HCT116 (cell line): ENCODE measurements around the gene EVI5L. TPM values are rescaled to one million over a fixed set of nuclear protein-coding genes. Genes with fewer than 3 reads are reported as not detected.

ENCODE experiments used
- ATAC-seq: fragments of 200-7000 bp; cut with Tn5 transposase; 2 replicates; pipeline ENCODE4 v1.9.1; 2020; ENCODE audit warnings: mild to moderate bottlenecking, moderate library complexity
- BruUV-seq: library from RNA; stranded (reverse); fragments of 400-500 nt; replicated peaks from 2 replicates; lab custom pipeline; 2021; lab: Mats Ljungman, UMichigan
- CTCF ChIA-PET: fragments of 300-600 bp; sonication (Branson Sonifier 250); formaldehyde crosslinking; loops from one replicate; lab custom pipeline; 2021; ENCODE audit warnings: antibody characterized with exemption; lab: Charles Lee
- POLR2A ChIA-PET: fragments of 300-600, 350-600 bp; sonication (Branson Sonifier 250); formaldehyde crosslinking; loops from one replicate; lab custom pipeline; 2021; ENCODE audit warnings: antibody characterized with exemption; lab: Charles Lee
- RAD21 ChIA-PET, 2 experiments: fragments of 300-600 bp; sonication (Branson Sonifier 250); formaldehyde crosslinking; loops; one replicate each; lab custom pipeline; 2023; ENCODE audit warnings: low total read pairs in 2 of 2; ENCODE audit not compliant: uncharacterized antibody in 2 of 2, unreplicated experiment in 2 of 2, low non-redundant PET in 1 of 2; lab: Charles Lee
- DNase-seq: peaks from one replicate; pipeline ENCODE4 v3.0.0-alpha.2; 2010; ENCODE audit warnings: low read depth, low spot score
- H2AFZ ChIP-seq: fragments of 200-600 bp; shearing (Covaris generic), sonication (generic); 2 replicates; pipeline ENCODE4 v1.6.1; 2017; ENCODE audit warnings: low read depth, mixed run types, mixed read lengths, antibody characterized with exemption, low read length; ENCODE audit not compliant: poor library complexity, severe bottlenecking
- H3K27ac ChIP-seq: 2 replicates; pipeline ENCODE4 v1.5.1; 2012; ENCODE audit warnings: low read depth, low read length
- H3K27me3 ChIP-seq: fragments of 200-600 bp; sonication (generic); 2 replicates; pipeline ENCODE4 v1.6.1; 2016; ENCODE audit warnings: mixed run types, low read length, mixed read lengths; ENCODE audit not compliant: insufficient read depth
- H3K36me3 ChIP-seq, 2 experiments: fragments of 200-500 bp in 1 of 2; fragments of 200-600 bp in 1 of 2; sonication (Bioruptor generic) in 1 of 2; sonication (generic) in 1 of 2; 2 replicates each; pipeline versions ENCODE4 v1.5.1 to v1.6.1; 2014 to 2016; ENCODE audit warnings: low read length in 2 of 2, inconsistent platforms in 1 of 2, mixed read lengths in 1 of 2, mixed run types in 1 of 2; ENCODE audit not compliant: insufficient read depth in 2 of 2, control insufficient read depth in 1 of 2
- H3K4me1 ChIP-seq, 2 experiments: fragments of 200-600 bp in 1 of 2; sonication (generic) in 1 of 2; 2 replicates each; pipeline versions ENCODE4 v1.5.1 to v1.6.1; 2012 to 2017; ENCODE audit warnings: low read length in 2 of 2, inconsistent platforms in 1 of 2, mild to moderate bottlenecking in 1 of 2, mixed read lengths in 1 of 2, mixed run types in 1 of 2, moderate library complexity in 1 of 2; ENCODE audit not compliant: insufficient read depth in 2 of 2, control insufficient read depth in 1 of 2
- H3K4me2 ChIP-seq: fragments of 200-600 bp; sonication (generic); 2 replicates; pipeline ENCODE4 v1.6.1; 2017; ENCODE audit warnings: mixed run types, low read length, mixed read lengths
- H3K4me3 ChIP-seq, 2 experiments: fragments of 200-600 bp in 1 of 2; sonication (generic) in 1 of 2; replicated peaks in 1 of 2; 2 replicates each; pipeline ENCODE4 v1.5.1; 2011 to 2016; ENCODE audit warnings: low read length in 2 of 2, control low read depth in 1 of 2, low read depth in 1 of 2, mild to moderate bottlenecking in 1 of 2, mixed read lengths in 1 of 2, mixed run types in 1 of 2
- H3K79me2 ChIP-seq: fragments of 200-600 bp; sonication (generic); 2 replicates; pipeline ENCODE4 v1.6.1; 2017; ENCODE audit warnings: mild to moderate bottlenecking, mixed run types, low read length, moderate library complexity, mixed read lengths; ENCODE audit not compliant: insufficient read depth
- H3K9ac ChIP-seq: fragments of 200-600 bp; sonication (generic); 2 replicates; pipeline ENCODE4 v1.6.1; 2016; ENCODE audit warnings: low read length, mixed read lengths
- H3K9me2 ChIP-seq: fragments of 200-600 bp; sonication (generic), shearing (Covaris generic); 2 replicates; pipeline ENCODE4 v1.6.1; 2017; ENCODE audit warnings: mixed run types, mild to moderate bottlenecking, moderate library complexity; ENCODE audit not compliant: insufficient read depth
- H3K9me3 ChIP-seq, 2 experiments: fragments of 200-500 bp in 1 of 2; fragments of 200-600 bp in 1 of 2; sonication (Bioruptor generic) in 1 of 2; sonication (generic) in 1 of 2; 2 replicates each; pipeline ENCODE4 v1.6.1; 2014 to 2017; ENCODE audit warnings: low read length in 2 of 2, mixed read lengths in 2 of 2, inconsistent platforms in 1 of 2, low read depth in 1 of 2, mild to moderate bottlenecking in 1 of 2, mixed run types in 1 of 2, moderate library complexity in 1 of 2; ENCODE audit not compliant: control insufficient read depth in 1 of 2, insufficient read depth in 1 of 2
- H4K20me1 ChIP-seq: fragments of 200-600 bp; sonication (generic), shearing (Covaris generic); 2 replicates; pipeline ENCODE4 v1.6.1; 2017; ENCODE audit warnings: mixed run types, mild to moderate bottlenecking, moderate library complexity; ENCODE audit not compliant: insufficient read depth
- CBX3 ChIP-seq: IDR thresholded peaks from 2 replicates; pipeline ENCODE4 v1.6.1; 2012; ENCODE audit warnings: low read depth
- CEBPB ChIP-seq: IDR thresholded peaks from 2 replicates; pipeline ENCODE4 v1.6.1; 2012; ENCODE audit warnings: low read depth
- CTCF ChIP-seq, 3 experiments: fragments of 200-600 bp in 1 of 3; sonication (generic) in 1 of 3; IDR thresholded peaks in 2 of 3; conservative IDR thresholded peaks in 1 of 3; 2 replicates each; pipeline ENCODE4 v1.5.1; 2012 to 2017; ENCODE audit warnings: low read depth in 2 of 3, low read length in 2 of 3, antibody characterized with exemption in 1 of 3, borderline replicate concordance in 1 of 3, control low read depth in 1 of 3, mild to moderate bottlenecking in 1 of 3, mixed read lengths in 1 of 3, mixed run types in 1 of 3, moderate library complexity in 1 of 3; ENCODE audit not compliant: insufficient read depth in 1 of 3
- EGR1 ChIP-seq: IDR thresholded peaks from 2 replicates; pipeline ENCODE4 v1.6.1; 2012; ENCODE audit warnings: low read depth
- ELF1 ChIP-seq: IDR thresholded peaks from 2 replicates; pipeline ENCODE4 v1.6.1; 2012; ENCODE audit warnings: low read depth, borderline replicate concordance
- FOSL1 ChIP-seq: IDR thresholded peaks from 2 replicates; pipeline ENCODE4 v1.6.1; 2012; ENCODE audit warnings: low read depth
- POLR2AphosphoS5 ChIP-seq: IDR thresholded peaks from 2 replicates; pipeline ENCODE4 v1.6.1; 2011; ENCODE audit warnings: mild to moderate bottlenecking, low read depth, low read length, moderate library complexity
- RAD21 ChIP-seq: IDR thresholded peaks from 2 replicates; pipeline ENCODE4 v1.6.1; 2012; ENCODE audit warnings: low read depth, mild to moderate bottlenecking
- REST ChIP-seq: IDR thresholded peaks from 2 replicates; pipeline ENCODE4 v1.6.1; 2012; ENCODE audit warnings: low read depth
- SP1 ChIP-seq: IDR thresholded peaks from 2 replicates; pipeline ENCODE4 v1.6.1; 2012; ENCODE audit warnings: low read depth
- YY1 ChIP-seq: IDR thresholded peaks from 2 replicates; pipeline ENCODE4 v1.6.1; 2011; ENCODE audit warnings: low read length, low read depth, moderate library complexity, mild to moderate bottlenecking; ENCODE audit not compliant: insufficient replicate concordance; ENCODE audit errors: extremely low read depth
- ZBTB33 ChIP-seq: IDR thresholded peaks from 2 replicates; pipeline ENCODE4 v1.6.1; 2011; ENCODE audit warnings: mild to moderate bottlenecking, low read length, moderate library complexity; ENCODE audit not compliant: insufficient replicate concordance; ENCODE audit errors: extremely low read depth
- intact Hi-C: fragments of 100-400 bp; cut with micrococcal nuclease; formaldehyde crosslinking; loops from 2 replicates; pipeline ENCODE4 v1.10.0; 2022
- total RNA-seq: library from RNA; stranded (reverse); gene quantifications from one replicate; pipeline ENCODE4 v1.2.1, GENCODE V29; 2021; ENCODE audit not compliant: unreplicated experiment

The EVI5L gene
- total RNA-seq, 1 experiment from 2014 or later: 15.0 TPM

- Histone ChIP-seq H2AFZ (no peak overlapping the region), H3K9ac (no peak overlapping the region), H3K4me3 (no peak overlapping the region), H3K27ac (no peak overlapping the region), H3K27me3 (no peaks in the 10 kb centered on the region), H3K9me3 (no peaks in the 10 kb centered on the region), H3K4me2 (no peak overlapping the region), H4K20me1 (no peaks in the 10 kb centered on the region), H3K4me1 (peaks cover 3 to 27% of the 10 kb centered on the region in 2 experiments; a peak in 2 of 4 replicates), H3K79me2 (peaks cover 34% of the 10 kb centered on the region), H3K36me3 (peaks cover 0 to 9% of the 10 kb centered on the region in 2 experiments; a peak in 2 of 4 replicates), H3K9me2 (no peaks in the 10 kb centered on the region)
- intact Hi-C loops: no loop called here
- no peak for ATAC-seq
- no TSS peak for BruUV-seq
- ChIA-PET CTCF (no interaction called here), RAD21 (no interaction called here)
- DNase-seq: no peak
- TF ChIP-seq RAD21: no peak
- TF ChIP-seq FOSL1: no peak
- TF ChIP-seq CEBPB: no peak
- no peak for TF ChIP-seq REST
- no peak for TF ChIP-seq ZBTB33
- no peak for TF ChIP-seq YY1
- no peak for TF ChIP-seq EGR1
- no peak for TF ChIP-seq SP1
- no peak for TF ChIP-seq POLR2AphosphoS5
- TF ChIP-seq CBX3: no peak
- no peak for TF ChIP-seq CTCF (IDR thresholded peaks at IDR 0.05 in 2 of 3, conservative IDR thresholded peaks at IDR 0.05 in 1 of 3; ENCODE audit: borderline replicate concordance in 1 of 3, insufficient read depth in 1 of 3, low read depth in 2 of 3, low read length in 2 of 3)
- no peak for TF ChIP-seq ELF1
- TF ChIP-seq, all 23 proteins: peak for 0
- POLR2A ChIA-PET: interaction anchor here (1.3 to 1.5 kb wide), 4 partner anchors 10 to 32 kb away, joined by 4 to 5 read pairs (median 4); partner anchors contain the start of genes LRRC8E and SNAPC2
These were observed 71.3 kb downstream of the EVI5L start for GRCh38 chr19:7901337-7901736.
